ENCODE data around the gene MOK.
"Not testable (repeated sequence)": the region's sequence is repeated elsewhere in the genome, so short reads cannot be mapped to it uniquely, and the experiment has no call there.

DNA sequence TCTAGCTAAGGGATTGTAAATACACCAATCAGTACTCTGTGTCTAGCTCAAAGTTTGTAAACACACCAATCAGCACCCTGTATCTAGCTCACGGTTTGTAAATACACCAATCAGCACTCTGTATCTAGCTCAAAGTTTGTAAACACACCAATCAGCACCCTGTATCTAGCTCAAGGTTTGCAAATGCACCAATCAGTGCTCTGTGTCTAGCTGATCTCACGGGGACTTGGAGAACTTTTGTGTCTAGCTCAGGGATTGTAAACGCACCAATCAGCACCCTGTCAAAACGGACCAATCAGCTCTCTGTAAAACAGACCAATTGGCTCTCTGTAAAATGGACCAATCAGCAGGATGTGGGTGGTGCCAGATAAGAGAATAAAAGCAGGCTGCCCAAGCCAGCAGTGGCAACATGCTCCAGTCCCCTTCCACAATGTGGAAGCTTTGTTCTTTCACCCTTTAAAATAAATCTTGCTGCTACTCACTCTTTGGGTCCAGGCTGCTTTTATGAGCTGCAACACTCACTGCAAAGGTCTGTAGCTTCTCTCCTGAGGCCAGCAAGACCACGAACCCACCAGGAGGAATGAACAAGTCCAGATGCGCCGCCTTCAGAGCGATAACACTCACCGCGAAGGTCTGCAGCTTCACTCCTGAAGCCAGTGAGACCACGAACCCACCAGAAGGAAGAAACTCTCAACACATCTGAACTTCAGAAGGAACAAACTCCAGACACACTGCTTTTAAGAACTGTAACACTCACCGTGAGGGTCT is 6.5 kb downstream of the MOK start:
- TF ChIP-seq, protein P1, sequence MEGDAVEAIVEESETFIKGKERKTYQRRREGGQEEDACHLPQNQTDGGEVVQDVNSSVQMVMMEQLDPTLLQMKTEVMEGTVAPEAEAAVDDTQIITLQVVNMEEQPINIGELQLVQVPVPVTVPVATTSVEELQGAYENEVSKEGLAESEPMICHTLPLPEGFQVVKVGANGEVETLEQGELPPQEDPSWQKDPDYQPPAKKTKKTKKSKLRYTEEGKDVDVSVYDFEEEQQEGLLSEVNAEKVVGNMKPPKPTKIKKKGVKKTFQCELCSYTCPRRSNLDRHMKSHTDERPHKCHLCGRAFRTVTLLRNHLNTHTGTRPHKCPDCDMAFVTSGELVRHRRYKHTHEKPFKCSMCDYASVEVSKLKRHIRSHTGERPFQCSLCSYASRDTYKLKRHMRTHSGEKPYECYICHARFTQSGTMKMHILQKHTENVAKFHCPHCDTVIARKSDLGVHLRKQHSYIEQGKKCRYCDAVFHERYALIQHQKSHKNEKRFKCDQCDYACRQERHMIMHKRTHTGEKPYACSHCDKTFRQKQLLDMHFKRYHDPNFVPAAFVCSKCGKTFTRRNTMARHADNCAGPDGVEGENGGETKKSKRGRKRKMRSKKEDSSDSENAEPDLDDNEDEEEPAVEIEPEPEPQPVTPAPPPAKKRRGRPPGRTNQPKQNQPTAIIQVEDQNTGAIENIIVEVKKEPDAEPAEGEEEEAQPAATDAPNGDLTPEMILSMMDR (conservative IDR thresholded peaks at IDR 0.05 in 1 of 2, IDR thresholded peaks at IDR 0.05 in 1 of 2; ENCODE audit: extremely low read depth in 1 of 2, insufficient read depth in 1 of 2, low read depth in 1 of 2, low read length in 2 of 2) = not testable (repeated sequence)
- TF ChIP-seq EZH2 (IDR thresholded peaks at IDR 0.05; ENCODE audit: borderline replicate concordance, low read length) = not testable (repeated sequence)

Measured in mammary epithelial cell (primary cell).